GM21786 (cell line): ENCODE results near the gene PRPF6.

Source experiments
- ATAC-seq: cut with Tn5 transposase; IDR thresholded peaks from one replicate; pipeline ENCODE4 v1.9.1; 2021; ENCODE audit not compliant: unreplicated experiment

PRPF6 gene

DNA sequence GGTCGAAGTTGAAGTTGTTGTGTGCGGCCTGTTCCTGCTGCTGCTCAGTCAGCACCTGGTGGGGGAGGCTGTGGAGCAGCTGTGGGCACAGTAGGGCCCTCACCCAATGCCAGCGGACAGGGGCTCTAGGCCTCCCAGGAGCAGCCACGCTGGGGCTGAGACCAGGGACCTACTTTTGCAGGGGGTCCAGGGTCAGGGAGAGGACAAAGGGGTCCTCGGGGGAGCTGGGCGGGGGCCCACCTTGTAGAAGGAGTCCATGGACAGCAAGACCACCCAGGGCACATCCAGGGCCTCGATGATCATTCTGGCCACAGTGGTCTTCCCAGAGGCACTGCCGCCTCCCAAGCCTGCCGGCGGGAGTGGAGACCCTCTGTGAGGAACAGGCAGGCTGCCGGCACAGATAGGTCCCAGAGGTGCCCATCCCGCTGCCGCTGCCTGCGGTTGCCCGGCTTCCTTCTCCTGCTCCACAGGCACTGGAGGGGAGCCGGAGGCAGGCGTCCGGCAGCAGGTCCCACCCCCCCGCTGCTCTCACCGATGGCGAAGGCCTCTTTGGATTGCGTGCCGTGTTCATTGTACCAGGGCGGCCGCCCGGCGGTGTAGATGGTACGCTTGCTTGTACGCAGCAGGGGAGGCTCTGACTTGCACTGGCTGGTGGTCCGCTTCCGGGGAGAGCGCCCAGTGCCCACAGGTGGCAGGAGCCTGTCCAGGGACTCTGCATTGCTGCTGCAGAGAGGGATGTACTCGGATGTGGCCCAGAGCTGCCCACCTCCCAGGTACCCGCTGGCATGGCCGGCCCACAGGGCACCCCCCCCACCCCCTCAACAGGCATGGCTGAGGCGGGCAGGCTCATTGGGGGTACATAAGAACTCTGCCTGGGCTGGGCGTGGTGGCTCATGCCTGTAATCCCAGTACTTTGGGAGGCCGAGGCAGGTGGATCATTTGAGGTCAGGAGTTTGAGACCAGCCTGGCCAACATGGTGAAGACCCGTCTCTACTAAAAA is 34.7 kb upstream of the PRPF6 start:
- ATAC-seq: no peak

DNA sequence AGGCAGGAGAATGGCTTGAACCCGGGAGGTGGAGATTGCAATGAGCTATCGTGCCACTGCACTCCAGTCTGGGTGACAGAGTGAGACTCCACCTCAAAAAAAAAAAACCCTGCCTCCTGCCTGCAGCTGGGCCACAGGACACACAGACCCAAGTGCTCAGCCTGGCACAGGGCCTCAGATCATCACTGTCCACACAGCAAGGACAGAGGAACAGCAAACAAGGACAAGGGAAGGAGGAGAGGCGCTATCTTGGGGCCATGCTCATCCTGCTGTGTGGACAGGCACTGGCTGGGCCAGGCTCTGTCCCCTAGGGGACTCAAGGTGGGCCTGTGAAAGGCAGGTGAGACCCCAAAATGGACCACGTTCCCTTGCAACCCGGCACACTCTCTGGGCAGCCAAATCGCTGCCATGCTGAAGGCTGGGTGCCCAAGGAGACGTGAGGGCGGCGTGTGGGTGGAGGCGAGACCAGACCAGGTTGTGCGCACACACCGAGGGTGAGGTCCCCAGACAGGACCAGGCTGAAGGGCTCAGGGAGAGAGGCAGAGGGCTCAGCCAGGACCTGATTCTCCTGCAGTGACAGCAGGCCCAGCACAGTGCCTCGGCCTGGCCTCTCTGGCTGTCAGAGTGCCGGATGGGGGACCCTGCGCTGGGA is 33.8 kb upstream of the PRPF6 start:
- ATAC-seq: no peak

DNA sequence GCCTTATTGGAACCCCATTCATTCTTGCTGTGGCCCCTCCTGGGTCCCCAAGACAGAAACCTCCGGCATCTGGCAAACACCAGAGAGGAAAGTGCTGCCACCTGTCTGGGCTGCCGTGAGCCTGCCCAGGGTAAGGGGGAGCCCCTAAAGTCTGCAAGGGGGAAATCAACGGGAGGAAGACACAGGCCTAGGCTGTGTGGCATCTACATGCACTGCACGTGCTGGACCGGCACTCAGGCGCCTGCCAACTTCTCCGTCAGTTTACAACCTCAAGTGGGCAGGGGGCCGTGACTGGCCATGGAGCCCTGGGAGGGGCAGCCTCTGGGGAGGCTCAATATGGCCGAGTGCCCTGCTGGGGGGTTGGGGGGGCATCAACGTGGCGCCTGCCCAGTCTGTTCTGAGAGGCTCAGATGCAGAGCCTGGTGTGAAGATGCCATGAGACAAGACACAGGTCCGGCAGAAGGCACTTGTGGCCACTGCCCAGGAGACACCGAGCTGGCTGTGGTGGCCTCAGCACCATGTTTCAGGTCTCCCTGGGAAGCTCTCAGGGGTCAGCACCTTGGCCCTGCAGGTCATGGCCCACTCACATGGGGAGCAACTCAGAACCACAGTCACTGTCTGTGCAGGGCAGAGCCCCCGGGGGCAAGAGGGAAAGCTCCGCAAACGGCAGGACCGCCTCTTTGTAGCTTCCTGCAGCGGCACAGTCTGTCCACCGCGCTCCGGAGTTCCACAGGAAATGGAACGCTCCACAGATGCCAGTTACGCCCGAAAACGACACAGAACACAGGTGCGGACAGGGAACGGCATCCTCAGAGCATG is 33.1 kb upstream of the PRPF6 start:
- ATAC-seq: no peak

DNA sequence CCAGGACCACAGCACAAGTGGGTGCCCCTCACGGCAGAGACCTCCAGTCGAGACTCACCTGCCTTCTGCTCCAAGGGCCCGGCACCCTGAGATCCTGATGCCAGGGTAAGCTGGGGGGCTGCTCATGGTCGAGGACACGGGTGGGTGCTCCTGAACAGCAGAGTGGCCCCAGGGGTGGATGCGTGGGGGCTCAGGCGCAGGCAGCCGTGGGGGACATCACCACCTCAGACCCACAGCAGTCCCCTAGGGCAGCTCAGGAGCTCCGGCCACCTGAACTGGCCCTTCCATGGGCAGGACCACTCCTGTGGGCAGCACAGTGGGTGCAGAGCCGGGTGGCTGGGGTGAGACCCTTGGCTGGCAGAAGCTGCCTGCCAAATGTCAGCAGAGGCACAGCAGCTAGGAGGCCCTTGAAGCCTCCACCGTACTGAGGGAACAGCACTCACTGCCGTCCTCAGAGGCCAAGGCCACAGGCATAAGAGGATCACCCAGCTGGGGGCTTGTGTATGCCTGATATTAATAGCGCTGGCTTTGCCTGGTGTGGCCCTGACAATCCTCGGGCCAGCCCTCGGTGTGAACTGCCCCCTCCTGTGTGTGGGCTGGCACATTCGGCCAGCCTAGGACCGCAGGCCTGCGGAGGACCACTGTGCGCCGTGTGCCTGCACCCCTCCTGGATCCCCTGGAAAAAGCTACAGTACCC is 30.1 kb upstream of the PRPF6 start:
- ATAC-seq: no peak

DNA sequence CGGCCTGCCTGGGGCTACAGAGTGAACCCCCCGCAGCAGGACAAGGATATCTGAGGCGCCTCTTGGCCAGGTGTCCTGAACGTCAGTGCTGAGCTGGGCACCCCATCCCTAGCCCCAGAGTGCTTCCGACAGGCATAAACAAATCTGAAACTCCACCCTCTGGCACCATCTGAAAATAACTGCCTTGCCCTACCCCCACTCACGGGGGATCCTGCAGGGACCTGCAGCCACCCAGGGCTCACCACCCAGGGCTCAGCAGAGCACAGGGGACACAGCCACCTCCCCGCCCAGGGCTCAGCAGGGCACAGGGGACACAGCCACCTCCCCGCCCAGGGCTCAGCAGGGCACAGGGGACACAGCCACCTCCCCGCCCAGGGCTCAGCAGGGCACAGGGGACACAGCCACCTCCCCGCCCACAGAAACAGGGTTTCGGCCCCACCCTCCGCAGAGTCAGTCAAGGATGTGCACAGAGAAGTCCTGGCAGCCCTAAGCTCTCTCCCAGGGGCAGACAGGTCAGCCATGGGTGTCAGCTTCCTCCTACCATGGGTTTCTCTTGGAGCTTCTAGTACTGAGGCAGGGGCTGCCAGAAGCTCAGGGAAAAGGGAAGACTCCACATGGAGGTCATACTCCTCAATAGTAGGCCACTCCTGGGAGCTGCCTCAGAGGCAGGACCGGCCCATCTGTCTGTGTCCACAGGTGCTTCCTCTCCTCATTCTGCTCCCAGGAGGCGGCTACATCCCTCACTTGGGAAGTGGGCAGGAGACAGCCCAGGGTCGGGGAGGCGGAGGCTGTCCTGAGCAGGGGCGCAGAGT is 29.3 kb upstream of the PRPF6 start:
- no peak for ATAC-seq

DNA sequence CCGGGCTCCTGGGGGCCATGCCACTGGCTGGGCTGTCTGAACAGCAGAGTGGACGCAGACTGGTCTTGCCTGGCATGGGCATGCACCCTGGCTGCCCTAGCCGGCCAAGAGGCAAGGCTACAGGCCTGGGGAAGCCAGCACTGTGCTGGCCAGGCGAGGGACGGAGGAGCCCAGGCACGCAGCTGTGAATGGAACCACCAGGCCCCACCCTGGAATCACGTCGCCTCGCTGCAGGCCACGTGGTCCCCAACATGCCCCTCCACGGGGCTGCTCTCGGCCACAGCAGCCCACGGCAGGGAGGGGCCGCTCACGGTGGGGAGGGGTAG is 28.8 kb upstream of the PRPF6 start:
- ATAC-seq: no peak

DNA sequence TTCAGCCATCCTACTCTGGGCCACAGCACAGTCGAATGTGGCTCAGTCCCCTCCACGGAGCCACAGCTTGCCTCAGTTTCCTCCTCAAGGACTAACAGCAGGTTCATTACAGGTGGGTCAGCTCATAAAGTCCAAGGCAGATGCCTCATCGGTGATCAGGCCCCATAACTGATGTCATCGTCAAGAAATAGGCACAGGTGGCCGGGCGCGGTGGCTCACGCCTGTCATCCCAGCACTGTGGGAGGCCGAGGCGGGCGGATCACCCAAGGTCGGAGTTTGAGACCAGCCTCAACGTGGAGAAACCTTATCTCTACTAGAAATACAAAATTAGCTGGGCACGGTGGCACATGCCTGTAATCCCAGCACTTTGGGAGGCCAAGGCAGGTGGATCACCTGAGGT is 28.2 kb upstream of the PRPF6 start:
- no peak for ATAC-seq

DNA sequence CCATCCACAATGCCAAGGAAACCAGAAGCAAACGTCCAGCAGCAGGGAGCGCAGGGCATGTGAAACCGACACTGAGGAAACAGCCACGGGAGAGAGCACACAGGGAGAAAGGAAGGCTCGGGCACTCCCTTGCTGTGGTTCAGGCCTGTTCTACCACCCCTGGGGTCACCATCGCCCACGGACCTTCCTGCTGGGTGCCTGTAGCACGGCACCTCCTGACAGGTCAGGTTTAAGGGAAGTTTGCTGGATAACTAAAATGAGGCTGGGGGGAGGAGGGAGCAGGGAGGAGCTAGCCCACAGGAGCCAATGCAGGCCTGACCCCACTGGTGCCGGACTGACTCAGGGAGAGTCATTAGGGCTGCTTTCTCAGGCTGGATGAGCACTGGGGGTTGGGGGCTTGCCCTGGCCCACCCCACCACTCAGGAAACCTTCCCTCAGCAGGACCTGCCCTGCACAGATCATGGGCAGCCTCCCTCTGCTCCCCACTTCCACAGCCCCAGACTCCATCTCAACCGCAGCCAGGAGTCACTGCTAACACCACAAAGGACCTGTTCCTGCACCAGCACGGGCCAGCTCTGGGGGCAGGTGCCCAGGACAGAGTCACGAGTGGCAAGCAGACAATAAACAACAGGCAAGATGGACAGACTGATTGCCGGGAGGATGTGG is 27.0 kb upstream of the PRPF6 start:
- no peak for ATAC-seq

DNA sequence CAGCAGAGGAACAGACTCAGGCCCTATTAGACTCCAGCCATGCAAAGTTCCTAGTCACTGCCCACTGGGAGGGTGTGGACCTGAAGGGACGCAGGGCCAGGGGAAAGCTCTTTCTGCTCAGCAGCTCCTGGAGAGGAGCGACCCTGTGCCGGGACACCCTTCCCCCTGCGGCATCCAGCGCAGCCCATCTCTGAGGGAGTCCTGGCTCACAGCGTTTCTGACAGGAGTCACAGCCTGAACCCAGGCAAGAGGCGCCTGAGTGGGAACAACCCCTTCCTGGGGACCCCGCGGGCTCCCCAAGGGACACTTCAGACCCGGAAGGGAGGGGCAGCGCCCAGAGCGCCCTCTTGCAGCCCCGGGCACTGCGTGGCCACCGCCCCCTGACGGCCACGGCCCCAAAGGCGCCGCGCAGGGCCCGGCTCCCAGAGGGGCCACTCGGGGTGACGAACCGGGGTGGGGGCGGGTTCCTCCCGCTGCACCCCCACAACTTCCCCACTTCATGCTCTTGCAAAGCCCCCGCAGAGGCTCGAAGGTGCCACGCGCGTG is 25.6 kb upstream of the PRPF6 start:
- ATAC-seq: peak; percentile 28

DNA sequence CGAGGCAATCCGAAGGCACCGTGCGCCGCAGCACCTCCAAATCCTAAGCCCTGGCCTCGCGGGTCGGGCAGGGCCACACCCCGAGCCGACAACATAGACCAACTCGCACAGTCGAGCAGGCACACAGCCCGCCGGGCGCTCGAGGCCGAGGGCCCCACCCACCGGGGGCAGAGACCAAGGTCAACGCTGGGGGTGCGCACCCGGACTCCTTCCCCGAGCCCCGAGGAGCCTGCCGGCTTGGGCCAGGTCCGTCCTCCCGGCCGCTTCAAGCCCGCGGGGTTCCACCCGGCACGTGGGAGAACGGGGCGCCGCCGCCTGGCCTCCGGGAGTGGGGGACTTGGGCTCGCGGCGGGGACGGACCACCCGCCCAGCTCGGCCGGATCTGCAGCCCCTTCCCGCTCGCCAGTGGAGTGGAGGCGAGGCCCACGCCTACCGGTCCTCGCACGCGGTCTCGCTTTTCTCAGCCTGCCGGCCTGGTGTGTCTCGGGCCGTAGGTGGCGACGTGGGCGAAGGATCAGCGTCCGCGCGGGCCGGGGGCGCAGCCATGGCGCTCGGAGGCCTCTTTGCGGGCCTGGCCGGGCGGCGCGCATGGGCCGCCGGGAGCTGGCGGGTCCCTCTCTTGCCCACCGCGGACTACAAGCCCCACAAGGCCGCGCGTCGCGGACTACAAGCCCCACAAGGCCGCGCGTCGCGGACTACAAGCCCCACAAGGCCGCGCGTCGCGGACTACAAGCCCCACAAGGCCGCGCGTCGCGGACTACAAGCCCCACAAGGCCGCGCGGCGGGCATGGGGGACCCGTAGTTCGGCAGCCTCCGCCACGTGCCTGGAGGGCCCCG is 24.9 kb upstream of the PRPF6 start, which contains the start of gene UCKL1:
Gene UCKL1 (minus strand): TSS at position 590 of the 837 bp plus-strand sequence. CDS start 44 bp downstream, at position 546.
- peak; percentile 65 for ATAC-seq

DNA sequence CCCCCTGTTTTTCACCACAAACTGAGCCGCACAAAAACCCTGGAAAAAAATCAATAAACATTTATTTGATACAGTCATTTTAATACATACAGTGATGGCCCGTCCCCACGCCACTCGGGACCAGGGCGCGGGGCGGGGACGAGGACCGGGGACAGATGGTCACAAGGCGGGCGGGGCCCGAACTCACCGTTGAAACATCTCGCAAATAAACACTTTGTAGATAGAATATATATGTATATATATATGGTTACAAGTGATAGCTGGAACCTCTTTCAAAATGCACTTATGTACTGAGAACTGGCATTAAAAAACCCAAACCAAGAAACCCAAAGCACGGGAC is 24.3 kb upstream of the PRPF6 start:
- no peak for ATAC-seq

DNA sequence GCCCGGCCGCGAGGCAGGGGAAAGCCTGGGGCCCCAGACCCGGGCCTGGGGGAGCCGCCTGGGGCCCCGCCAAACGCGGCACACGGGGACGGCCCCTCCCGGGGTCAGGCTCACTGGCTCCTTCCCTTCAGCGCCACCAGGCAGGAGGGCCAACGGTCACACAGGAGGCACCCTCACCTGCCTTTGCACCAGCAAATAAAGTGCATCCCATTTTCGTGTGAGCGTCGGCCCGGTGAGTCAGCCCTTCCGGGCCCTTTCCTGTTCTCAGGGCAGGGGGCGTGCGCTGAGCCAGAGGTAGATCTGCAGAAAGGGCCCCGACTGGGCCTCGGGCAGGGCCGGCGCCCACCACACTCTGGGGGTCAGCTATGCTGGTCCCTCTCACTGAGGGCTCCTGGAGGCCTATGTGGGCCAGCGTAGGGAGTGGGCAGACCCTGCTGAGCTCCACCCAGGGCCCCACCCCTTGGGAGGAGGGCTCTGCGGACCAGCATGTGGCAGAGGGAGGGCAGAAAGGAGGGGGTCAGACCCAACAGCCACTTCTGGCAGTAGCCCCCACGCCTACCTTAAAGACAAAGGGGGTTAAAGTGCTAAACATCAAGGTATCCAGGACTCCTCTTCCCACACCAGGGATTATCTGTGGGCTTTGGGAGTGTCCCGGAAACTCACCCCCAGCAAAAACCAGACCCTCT is 23.8 kb upstream of the PRPF6 start:
- no peak for ATAC-seq

DNA sequence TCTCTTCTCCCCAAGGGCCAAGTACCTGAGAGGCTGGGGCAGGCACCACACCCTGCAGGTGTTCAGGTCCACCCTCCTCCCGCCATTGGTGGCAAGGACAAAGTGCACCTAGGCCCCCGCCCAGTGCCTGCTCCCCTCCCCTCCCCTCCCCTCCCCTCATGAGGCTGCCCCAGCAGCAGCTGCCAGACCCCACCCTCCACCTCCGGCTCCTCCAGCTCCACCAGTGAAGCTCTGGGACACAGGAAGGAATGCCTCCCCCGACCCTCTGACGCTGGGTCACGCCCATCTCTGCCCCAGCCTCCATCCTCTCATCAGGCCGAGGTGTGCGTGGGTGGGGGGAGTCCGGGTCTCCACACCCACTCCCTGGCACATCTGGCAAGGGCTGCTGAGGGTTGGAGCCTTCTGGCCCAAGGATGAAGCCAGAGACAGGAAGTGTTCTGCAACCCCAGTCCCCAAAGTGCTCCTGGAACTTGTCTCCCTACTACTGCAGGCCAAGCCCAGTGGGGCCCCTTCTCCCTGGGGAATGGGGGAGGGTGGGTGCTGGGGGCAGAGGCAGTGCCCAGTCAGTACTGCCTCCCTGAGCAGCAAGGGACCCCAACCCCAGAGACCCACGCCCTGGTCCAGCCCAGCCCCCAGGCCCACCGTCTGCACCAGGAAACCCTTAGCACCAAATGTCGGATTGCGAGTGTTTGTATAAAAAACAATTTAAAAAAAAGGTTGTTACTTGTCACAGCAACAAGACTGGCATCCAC is 23.1 kb upstream of the PRPF6 start:
- ATAC-seq: no peak

DNA sequence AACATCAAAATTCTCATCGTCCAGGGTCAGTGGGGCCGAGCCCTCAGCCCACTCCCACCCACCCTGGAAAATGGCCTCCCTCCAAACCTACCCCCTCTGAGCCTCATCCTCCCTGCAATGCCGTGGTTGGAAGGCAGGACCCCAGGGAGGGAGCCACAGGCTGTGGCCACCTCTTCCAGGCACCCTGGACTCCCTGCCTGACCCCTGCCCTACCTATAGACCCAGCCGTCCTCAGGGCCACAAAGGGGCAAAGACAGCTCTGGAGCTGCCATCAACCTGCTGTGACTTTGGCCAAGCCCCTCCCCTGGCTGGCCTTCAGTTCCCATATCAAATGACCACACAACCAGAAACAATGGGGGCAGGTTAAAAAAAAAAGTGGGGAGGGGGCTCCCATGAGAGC is 22.5 kb upstream of the PRPF6 start:
- no peak for ATAC-seq

DNA sequence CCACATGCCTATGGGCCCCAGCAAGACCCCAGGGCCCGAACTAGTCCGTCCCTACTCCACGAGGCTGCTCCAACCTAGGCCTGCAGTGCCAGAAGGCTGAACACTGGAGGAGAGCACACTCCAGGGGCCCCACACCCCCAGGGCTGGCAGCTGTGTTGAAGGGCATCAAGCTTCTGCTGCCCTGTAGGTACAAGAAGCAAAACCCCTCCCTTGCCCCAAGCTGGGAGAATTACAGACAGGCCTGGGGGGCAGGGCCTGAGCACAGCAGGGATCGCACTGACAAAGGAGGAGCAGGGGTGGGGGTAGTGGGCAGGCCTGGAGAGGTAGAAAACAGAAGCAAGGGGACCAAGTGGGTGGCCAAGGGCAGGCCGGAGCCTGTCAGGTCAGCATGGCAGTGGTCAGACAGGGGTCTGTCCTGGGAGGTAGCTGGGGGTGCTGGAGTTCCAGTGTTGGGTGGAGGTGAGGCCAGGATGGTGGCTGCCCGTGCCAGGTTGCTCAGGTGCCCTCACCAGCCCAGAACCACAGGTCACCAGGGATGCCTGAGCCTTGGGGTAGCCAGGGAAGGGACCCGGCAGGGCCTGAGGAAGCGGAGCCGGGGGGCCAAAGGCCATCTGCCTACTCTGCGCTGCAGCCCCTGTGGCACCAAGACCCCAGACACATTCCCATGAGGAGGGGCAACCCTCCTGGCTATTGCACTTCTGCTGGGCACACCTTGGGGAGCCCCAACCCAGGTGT is 21.8 kb upstream of the PRPF6 start:
- ATAC-seq: no peak

DNA sequence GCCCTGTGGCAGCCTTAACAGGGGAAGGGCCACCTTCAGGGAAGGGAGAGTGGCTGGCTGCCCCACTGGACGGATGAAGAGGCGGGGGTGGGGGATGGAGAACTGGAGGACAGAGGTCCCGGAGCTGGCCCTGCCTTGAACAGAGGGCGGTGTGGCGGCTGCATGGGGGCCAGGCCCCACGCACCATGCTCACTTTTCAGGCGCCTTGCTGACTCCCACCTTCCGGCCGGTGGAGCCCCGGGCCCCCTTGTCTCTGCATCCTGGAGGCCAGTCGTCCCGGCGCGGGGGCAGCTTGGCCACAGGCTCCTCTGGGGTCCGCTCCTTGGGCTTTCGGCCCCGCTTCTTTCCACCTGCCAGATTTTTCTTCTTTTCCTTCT is 21.2 kb upstream of the PRPF6 start:
- ATAC-seq: no peak
